T-helper 22 cell (primary cell): ENCODE data around the gene MED12L.

Source experiments
- DNase-seq: peaks from one replicate; pipeline ENCODE4 v3.0.0-alpha.2; 2020; ENCODE audit warnings: low read depth

MED12L gene

GRCh38 chr3:151410891-151411559 lies 325.6 kb downstream of the MED12L start:
- DNase-seq: no peak

GRCh38 chr3:151412989-151413388 lies 327.5 kb downstream of the MED12L start:
- DNase-seq: no peak

- DNase-seq: no peak
Measured at GRCh38 chr3:151415289-151415688, 329.8 kb downstream of the MED12L start.

- DNase-seq: no peak
Measured at GRCh38 chr3:151419806-151420205, 334.3 kb downstream of the MED12L start.

- no peak for DNase-seq
Measured at GRCh38 chr3:151421938-151422337, 336.5 kb downstream of the MED12L start.

- DNase-seq: no peak
Measured at GRCh38 chr3:151423091-151423490, 337.6 kb downstream of the MED12L start.

- DNase-seq: no peak
Measured at GRCh38 chr3:151425627-151426340, 340.3 kb downstream of the MED12L start.

- no peak for DNase-seq
Measured at GRCh38 chr3:151426341-151426657, 340.8 kb downstream of the MED12L start.

- no peak for DNase-seq
Measured at GRCh38 chr3:151428386-151428785, 342.9 kb downstream of the MED12L start.

- DNase-seq: no peak
Measured at GRCh38 chr3:151430821-151431484, 345.5 kb downstream of the MED12L start.

GRCh38 chr3:151431940-151432339 lies 346.5 kb downstream of the MED12L start:
- no peak for DNase-seq

- no peak for DNase-seq
Measured at GRCh38 chr3:151432616-151433372, 347.3 kb downstream of the MED12L start.

GRCh38 chr3:151434151-151434890 lies 348.9 kb downstream of the MED12L start:
- DNase-seq: no peak

GRCh38 chr3:151436675-151437446 lies 351.4 kb downstream of the MED12L start:
- DNase-seq: no peak

GRCh38 chr3:151437906-151438305 lies 352.4 kb downstream of the MED12L start:
- DNase-seq: no peak

GRCh38 chr3:151439652-151440125 lies 354.2 kb downstream of the MED12L start:
- no peak for DNase-seq

- DNase-seq: no peak
Measured at GRCh38 chr3:151440940-151441339, 355.5 kb downstream of the MED12L start.

- no peak for DNase-seq
Measured at GRCh38 chr3:151443583-151443982, 358.1 kb downstream of the MED12L start.

- no peak for DNase-seq
Measured at GRCh38 chr3:151445273-151446001, 360.0 kb downstream of the MED12L start.

- no peak for DNase-seq
Measured at GRCh38 chr3:151446002-151446340, 360.5 kb downstream of the MED12L start.
